Measurements from ENCODE around the gene NLRP13. TPM values are rescaled to one million over a fixed set of nuclear protein-coding genes. Genes with fewer than 3 reads are reported as not detected.
"Not testable (repeated sequence)": the region's sequence is repeated elsewhere in the genome, so short reads cannot be mapped to it uniquely, and the experiment has no call there.

The NLRP13 gene
- not detected for total RNA-seq

GRCh38 chr19:55931936-55932386 lies at the start of gene NLRP13:
Gene NLRP13 (minus strand): TSS chr19:55932336. CDS start chr19:55932311, 25 bp downstream.
- Mint-ChIP-seq H3K27ac (no peak within 1 kb of the TSS), H3K27me3 (no peaks in the 10 kb centered on the region), H3K9me3 (peaks cover 10% of the 10 kb centered on the region), H3K4me3 (no peak within 1 kb of the TSS), H3K36me3 (no peaks in the 10 kb centered on the region), H3K4me1 (no peaks in the 10 kb centered on the region)
- ATAC-seq (ENCODE audit: low read depth), result no peak
- POLR2A ChIA-PET, result no interaction called here
- DNase-seq, result no peak

DNA sequence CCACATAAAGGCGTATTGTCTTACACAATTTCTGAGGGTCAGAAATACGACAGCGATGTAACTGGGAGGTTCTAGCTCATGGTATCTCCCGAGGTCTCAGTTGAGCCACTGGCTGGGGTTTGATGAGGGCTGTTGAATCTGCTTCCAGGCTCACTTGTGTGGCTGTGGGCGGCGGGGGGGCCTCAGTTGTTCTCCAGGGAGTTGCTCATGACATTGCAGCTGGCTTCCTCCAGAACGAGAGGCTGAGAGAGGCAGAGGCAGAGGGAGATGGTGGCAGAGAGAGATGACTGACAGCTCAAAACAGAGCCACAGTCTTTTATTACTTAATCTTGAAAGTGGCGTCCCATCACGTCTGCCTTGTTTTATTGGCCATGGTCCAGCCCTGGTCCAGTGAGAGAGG lies 48.3 kb upstream of the NLRP13 start:
- ATAC-seq (ENCODE audit: low read depth), result no peak
- H3K36me3 Mint-ChIP-seq, result no peaks in the 10 kb centered on the region
- no peak for DNase-seq
- H3K4me1 Mint-ChIP-seq, result no peaks in the 10 kb centered on the region
- no peaks in the 10 kb centered on the region for H3K27me3 Mint-ChIP-seq
- H3K27ac Mint-ChIP-seq, result no peak overlapping the region
- peaks cover 6% of the 10 kb centered on the region for H3K9me3 Mint-ChIP-seq
- POLR2A ChIA-PET, result no interaction called here
- H3K4me3 Mint-ChIP-seq, result no peak overlapping the region

- Mint-ChIP-seq H3K4me3 (no peak overlapping the region), H3K27me3 (no peaks in the 10 kb centered on the region), H3K9me3 (peaks cover 13% of the 10 kb centered on the region), H3K36me3 (no peaks in the 10 kb centered on the region), H3K27ac (no peak overlapping the region), H3K4me1 (peaks cover 4% of the 10 kb centered on the region)
- POLR2A ChIA-PET, result no interaction called here
- ATAC-seq (ENCODE audit: low read depth) (no peak), DNase-seq (no peak)
Observed at GRCh38 chr19:55973982-55974381, 41.8 kb upstream of the NLRP13 start.

DNA sequence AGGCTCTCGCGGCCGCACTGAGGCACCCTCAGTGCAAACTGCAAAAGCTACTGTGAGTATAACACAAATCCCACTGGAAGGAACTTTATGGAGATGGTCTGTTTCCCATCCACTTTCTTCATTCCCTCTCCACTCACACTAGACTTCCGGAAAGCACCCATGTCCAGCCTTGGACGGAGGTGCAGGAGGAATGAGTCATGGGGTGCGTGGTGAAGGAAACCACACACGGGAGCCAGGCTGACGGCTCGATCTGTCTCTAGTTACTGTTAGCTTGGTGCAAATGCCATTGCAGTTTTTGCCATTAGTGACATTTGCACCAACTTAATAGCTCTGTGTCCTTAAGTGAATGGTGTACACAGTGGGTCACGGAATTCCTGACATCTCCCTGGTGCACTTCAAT lies 30.1 kb upstream of the NLRP13 start:
- DNase-seq (no peak), ATAC-seq (ENCODE audit: low read depth) (no peak)
- POLR2A ChIA-PET, result no interaction called here
- H3K27me3 Mint-ChIP-seq, result no peaks in the 10 kb centered on the region
- H3K36me3 Mint-ChIP-seq, result no peaks in the 10 kb centered on the region
- H3K9me3 Mint-ChIP-seq, result peaks cover 4% of the 10 kb centered on the region
- no peak overlapping the region for H3K4me3 Mint-ChIP-seq
- no peaks in the 10 kb centered on the region for H3K4me1 Mint-ChIP-seq
- H3K27ac Mint-ChIP-seq, result no peak overlapping the region

- DNase-seq (no peak), ATAC-seq (ENCODE audit: low read depth) (no peak)
- Mint-ChIP-seq H3K4me1 (no peaks in the 10 kb centered on the region), H3K9me3 (no peaks in the 10 kb centered on the region), H3K27me3 (no peaks in the 10 kb centered on the region), H3K36me3 (no peaks in the 10 kb centered on the region), H3K27ac (no peak overlapping the region), H3K4me3 (no peak overlapping the region)
- POLR2A ChIA-PET, result no interaction called here
Observed at GRCh38 chr19:55959996-55960675, 28.0 kb upstream of the NLRP13 start.

DNA sequence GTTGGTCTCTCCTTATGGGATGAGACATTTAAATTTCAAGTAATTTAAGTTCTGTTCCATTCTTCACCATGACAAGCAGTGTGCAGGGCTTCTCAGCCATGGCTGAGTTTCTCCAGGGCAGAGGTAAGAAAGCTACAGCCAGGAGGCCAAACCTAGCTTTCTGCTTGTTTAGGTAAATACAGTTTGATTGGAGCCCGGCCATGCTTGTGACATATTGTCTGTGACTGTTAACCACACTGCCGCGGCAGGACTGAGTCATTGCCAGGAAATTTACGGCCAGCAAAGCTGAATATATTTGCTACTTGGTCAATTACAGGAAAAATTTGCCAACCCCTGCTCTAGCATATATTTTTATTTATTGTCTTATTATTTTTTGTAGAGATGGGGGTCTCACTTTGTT lies 26.2 kb upstream of the NLRP13 start:
- POLR2A ChIA-PET, result no interaction called here
- Mint-ChIP-seq H3K4me1 (no peaks in the 10 kb centered on the region), H3K27ac (no peak overlapping the region), H3K27me3 (no peaks in the 10 kb centered on the region), H3K4me3 (no peak overlapping the region), H3K36me3 (no peaks in the 10 kb centered on the region), H3K9me3 (peaks cover 1% of the 10 kb centered on the region)
- no peak for ATAC-seq (ENCODE audit: low read depth)
- no peak for DNase-seq

DNA sequence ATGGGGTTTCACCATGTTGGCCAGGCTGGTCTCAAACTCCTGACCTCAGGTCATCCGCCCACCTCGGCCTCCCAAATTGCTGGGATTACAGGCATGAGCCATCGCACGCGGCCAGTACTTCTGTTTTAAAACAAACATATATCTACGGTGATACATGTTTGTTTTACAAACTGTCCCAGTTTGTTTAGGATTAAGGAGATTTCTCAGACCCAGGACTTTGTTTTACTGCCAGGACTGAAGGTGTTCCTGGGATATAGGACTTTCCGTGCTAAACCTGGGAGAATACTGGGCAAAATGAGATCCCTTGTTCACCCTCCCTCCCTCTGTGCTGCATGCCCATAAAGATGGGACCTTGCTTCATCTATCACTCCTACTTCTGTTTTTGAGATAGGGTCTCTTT lies 24.3 kb upstream of the NLRP13 start:
- H3K27ac Mint-ChIP-seq, result no peak overlapping the region
- no peak for ATAC-seq (ENCODE audit: low read depth)

DNA sequence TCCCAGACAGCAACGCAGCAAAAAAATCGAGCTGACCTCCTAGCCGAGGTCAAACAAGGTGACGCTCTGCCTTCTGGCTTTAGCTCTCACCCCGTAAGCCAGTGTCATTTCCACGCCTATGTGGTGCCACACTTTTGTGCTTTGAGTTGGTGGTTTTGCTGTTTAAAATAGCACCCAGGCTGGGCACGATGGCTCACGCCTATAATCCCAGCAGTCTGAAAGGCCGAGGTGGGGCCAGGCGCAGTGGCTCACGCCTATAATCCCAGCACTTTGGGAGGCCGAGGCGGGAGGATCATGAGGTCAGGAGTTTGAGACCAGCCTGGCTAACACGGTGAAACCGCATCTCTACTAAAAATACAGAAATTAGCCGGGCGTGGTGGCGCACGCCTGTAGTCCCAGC lies 18.4 kb upstream of the NLRP13 start:
- not testable (repeated sequence) for H3K36me3 Mint-ChIP-seq, H3K4me3 Mint-ChIP-seq

More for the DNA sequence above, 24.3 kb upstream of the NLRP13 start:
- no peaks in the 10 kb centered on the region for H3K27me3 Mint-ChIP-seq
- no peak for DNase-seq
- H3K36me3 Mint-ChIP-seq, result no peaks in the 10 kb centered on the region
- H3K4me1 Mint-ChIP-seq, result no peaks in the 10 kb centered on the region
- POLR2A ChIA-PET, result no interaction called here
- peaks cover 3% of the 10 kb centered on the region for H3K9me3 Mint-ChIP-seq
- H3K4me3 Mint-ChIP-seq, result no peak overlapping the region

GRCh38 chr19:55947532-55947931 lies 15.4 kb upstream of the NLRP13 start, which contains the start of gene NLRP8:
Gene NLRP8 (plus strand): TSS chr19:55947832.
- Mint-ChIP-seq H3K27me3 (no peaks in the 10 kb centered on the region), H3K4me1 (no peaks in the 10 kb centered on the region), H3K36me3 (peaks cover 2% of the 10 kb centered on the region), H3K9me3 (peaks cover 13% of the 10 kb centered on the region), H3K27ac (no peak within 1 kb of the TSS), H3K4me3 (no peak within 1 kb of the TSS)
- ATAC-seq (ENCODE audit: low read depth), result no peak
- no peak for DNase-seq
- POLR2A ChIA-PET, result no interaction called here

More for the DNA sequence above, 18.4 kb upstream of the NLRP13 start:
- peaks cover 14% of the 10 kb centered on the region for H3K9me3 Mint-ChIP-seq
- H3K27me3 Mint-ChIP-seq; ATAC-seq (ENCODE audit: low read depth); H3K27ac Mint-ChIP-seq; H3K4me1 Mint-ChIP-seq; DNase-seq; POLR2A ChIA-PET: not testable (repeated sequence)

DNA sequence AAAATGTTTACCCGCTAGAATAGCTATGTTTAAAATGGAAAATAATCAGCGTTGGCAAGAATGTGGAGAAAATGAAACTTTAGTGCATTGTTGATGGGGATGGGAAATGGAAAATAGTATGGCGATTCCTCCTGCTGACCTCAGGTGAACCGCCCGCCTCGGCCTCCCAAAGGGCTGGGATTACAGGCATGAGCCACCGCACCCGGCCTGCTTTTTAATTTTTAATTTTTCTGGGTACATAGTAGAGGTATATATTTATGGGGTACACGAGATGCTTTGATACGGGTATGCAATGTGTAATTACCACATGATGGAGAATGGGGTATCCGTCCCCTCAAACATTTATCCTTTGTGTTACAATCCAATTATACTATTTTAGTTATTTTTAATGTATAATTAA lies 8.2 kb upstream of the NLRP13 start:
- H3K4me1 Mint-ChIP-seq, result no peaks in the 10 kb centered on the region
- no peak overlapping the region for H3K4me3 Mint-ChIP-seq
- H3K9me3 Mint-ChIP-seq, result peaks cover 15% of the 10 kb centered on the region
- H3K27me3 Mint-ChIP-seq, result no peaks in the 10 kb centered on the region
- DNase-seq (no peak), ATAC-seq (ENCODE audit: low read depth) (no peak)
- no peak overlapping the region for H3K27ac Mint-ChIP-seq
- no peaks in the 10 kb centered on the region for H3K36me3 Mint-ChIP-seq
- POLR2A ChIA-PET, result no interaction called here

- H3K27ac Mint-ChIP-seq, result no peak overlapping the region
- H3K4me3 Mint-ChIP-seq, result no peak overlapping the region
- H3K36me3 Mint-ChIP-seq, result no peaks in the 10 kb centered on the region
- no peaks in the 10 kb centered on the region for H3K4me1 Mint-ChIP-seq
- peaks cover 15% of the 10 kb centered on the region for H3K9me3 Mint-ChIP-seq
- POLR2A ChIA-PET, result no interaction called here
- ATAC-seq (ENCODE audit: low read depth), result no peak
- no peak for DNase-seq
- H3K27me3 Mint-ChIP-seq, result no peaks in the 10 kb centered on the region
Observed at GRCh38 chr19:55939206-55939605, 7.1 kb upstream of the NLRP13 start.

DNA sequence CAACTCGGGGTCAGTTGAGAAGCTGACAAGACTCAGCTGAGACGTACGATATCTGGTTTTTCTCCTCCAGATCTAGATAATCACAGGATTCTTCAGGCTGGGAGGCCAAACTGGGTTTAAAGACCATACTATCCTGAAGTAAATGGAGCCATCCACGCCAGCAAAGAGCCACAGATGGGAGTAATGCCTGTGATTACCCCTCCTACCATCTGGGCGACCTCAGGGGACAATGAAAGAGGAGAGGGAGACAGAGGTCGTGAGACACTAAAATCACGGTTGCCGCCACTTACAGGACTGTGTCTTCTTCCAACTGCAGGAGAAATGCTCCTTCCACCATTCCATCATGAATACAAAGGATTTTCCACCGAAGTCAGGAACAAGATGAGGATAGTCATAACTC lies 3.1 kb upstream of the NLRP13 start:
- H3K27ac Mint-ChIP-seq, result no peak overlapping the region
- H3K27me3 Mint-ChIP-seq, result no peaks in the 10 kb centered on the region
- POLR2A ChIA-PET, result no interaction called here
- H3K36me3 Mint-ChIP-seq, result no peaks in the 10 kb centered on the region
- H3K9me3 Mint-ChIP-seq, result peaks cover 20% of the 10 kb centered on the region
- no peaks in the 10 kb centered on the region for H3K4me1 Mint-ChIP-seq
- DNase-seq (no peak), ATAC-seq (ENCODE audit: low read depth) (no peak)
- no peak overlapping the region for H3K4me3 Mint-ChIP-seq

DNA sequence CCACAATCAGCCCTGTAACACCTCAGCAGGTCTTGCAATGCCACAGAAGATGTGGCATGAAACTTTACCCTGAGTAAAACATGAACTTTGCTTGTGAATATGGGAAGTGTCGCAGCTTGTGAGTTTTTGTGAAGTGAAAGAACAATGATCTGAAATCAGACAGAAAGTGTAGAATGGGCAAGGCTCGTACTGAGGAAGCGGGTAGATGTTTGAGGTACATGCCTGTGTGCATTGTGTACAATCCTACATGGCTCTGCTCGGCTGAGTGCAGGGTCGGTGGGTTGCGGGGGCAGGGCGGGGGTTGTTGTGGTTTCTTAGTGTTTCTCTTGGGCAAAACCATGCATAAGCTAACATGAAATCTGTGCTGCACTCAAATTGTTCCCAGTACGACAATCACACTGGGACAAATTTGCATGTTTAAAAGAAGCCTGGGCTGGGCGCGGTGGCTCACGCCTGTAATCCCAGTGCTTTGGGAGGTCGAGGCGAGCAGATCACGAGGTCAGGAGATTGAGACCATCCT lies 1.1 kb downstream of the NLRP13 start:
- H3K9me3 Mint-ChIP-seq, result peaks cover 10% of the 10 kb centered on the region
- POLR2A ChIA-PET, result no interaction called here
- ATAC-seq (ENCODE audit: low read depth) (no peak), DNase-seq (no peak)
- H3K36me3 Mint-ChIP-seq, result no peaks in the 10 kb centered on the region
- no peak overlapping the region for H3K4me3 Mint-ChIP-seq
- no peaks in the 10 kb centered on the region for H3K4me1 Mint-ChIP-seq
- no peaks in the 10 kb centered on the region for H3K27me3 Mint-ChIP-seq
- H3K27ac Mint-ChIP-seq, result no peak overlapping the region

- H3K36me3 Mint-ChIP-seq; H3K27me3 Mint-ChIP-seq; H3K4me1 Mint-ChIP-seq; ATAC-seq (ENCODE audit: low read depth); POLR2A ChIA-PET; DNase-seq; H3K4me3 Mint-ChIP-seq; H3K27ac Mint-ChIP-seq: not testable (repeated sequence)
- peaks cover 14% of the 10 kb centered on the region for H3K9me3 Mint-ChIP-seq
Observed at GRCh38 chr19:55929258-55929657, 2.9 kb downstream of the NLRP13 start.

Data from activated naive CD8-positive, alpha-beta T cell treated with anti-CD3 and anti-CD28 coated beads, Interleukin-2, amount 10 ng/mL, durations not matched to agents 7 days and 5 days (primary cell).